ENCODE data around the gene KCNA2. TPM values are rescaled to one million over a fixed set of nuclear protein-coding genes. Genes with fewer than 3 reads are reported as not detected.

Gene KCNA2
- total and polyA plus RNA-seq, 2 of the 13 experiments (the other 11 are each of a cell fraction or from before 2014, with no cell fraction given), result not detected

GRCh38 chr1:110631836-110632620, 25.9 kb upstream of the KCNA2 start (continued):
- TF ChIP-seq, protein P1, sequence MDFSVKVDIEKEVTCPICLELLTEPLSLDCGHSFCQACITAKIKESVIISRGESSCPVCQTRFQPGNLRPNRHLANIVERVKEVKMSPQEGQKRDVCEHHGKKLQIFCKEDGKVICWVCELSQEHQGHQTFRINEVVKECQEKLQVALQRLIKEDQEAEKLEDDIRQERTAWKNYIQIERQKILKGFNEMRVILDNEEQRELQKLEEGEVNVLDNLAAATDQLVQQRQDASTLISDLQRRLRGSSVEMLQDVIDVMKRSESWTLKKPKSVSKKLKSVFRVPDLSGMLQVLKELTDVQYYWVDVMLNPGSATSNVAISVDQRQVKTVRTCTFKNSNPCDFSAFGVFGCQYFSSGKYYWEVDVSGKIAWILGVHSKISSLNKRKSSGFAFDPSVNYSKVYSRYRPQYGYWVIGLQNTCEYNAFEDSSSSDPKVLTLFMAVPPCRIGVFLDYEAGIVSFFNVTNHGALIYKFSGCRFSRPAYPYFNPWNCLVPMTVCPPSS (IDR thresholded peaks at IDR 0.05), result no peak

- Histone ChIP-seq H3K4me3 (replicated peaks in 1 of 3; ENCODE audit: insufficient read depth in 1 of 3, low read depth in 2 of 3, low read length in 3 of 3) (no peak overlapping the region), H3K4me2 (ENCODE audit: low read depth, low read length) (no peak overlapping the region), H3K9me3 (ENCODE audit: low read length) (no peaks in the 10 kb centered on the region), H2AFZ (ENCODE audit: low read length) (no peak overlapping the region), H4K20me1 (ENCODE audit: insufficient read depth, low read length) (no peaks in the 10 kb centered on the region), H3K27ac (ENCODE audit: extremely low read length, insufficient read depth, low read length) (no peak overlapping the region), H3K27me3 (ENCODE audit: control insufficient read depth in 1 of 2, insufficient read depth in 2 of 2, low read length in 2 of 2) (no peaks in the 10 kb centered on the region; a peak in 2 of 5 replicates), H3K4me1 (ENCODE audit: insufficient read depth, low read length) (no peaks in the 10 kb centered on the region), H3K36me3 (replicated peaks in 1 of 2; ENCODE audit: control insufficient read depth in 1 of 2, insufficient read depth in 2 of 2, low read length in 2 of 2) (no peaks in the 10 kb centered on the region), H3K9ac (ENCODE audit: insufficient read depth, low read depth, low read length) (no peak overlapping the region), H3K79me2 (ENCODE audit: insufficient read depth, low read length) (no peaks in the 10 kb centered on the region)
- BruUV-seq (replicated peaks), result no TSS peak
- 8% methylated on average over 13 of the region's 13 CpGs for whole genome bisulfite sequencing (ENCODE audit: low lambda C conversion rate)
- POLR2A ChIA-PET, result no interaction called here
- DNase-seq (ENCODE audit: low spot score), result peak; percentile 40
- ATAC-seq, result peak; percentile 99
- in situ Hi-C loops (cut with HindIII; ENCODE audit: extremely low pct_ligation_motif_present, low pct_unique_long_range_greater_than_20kb), result loop anchor here (5.0 kb wide), 1 partner anchor 136 kb away; no protein-coding TSS in a partner anchor
- intact Hi-C loops (cut with micrococcal nuclease; ENCODE audit: unreplicated experiment), result loop anchor here (1.0 kb wide), 2 partner anchors 135 to 152 kb away; no protein-coding TSS in a partner anchor
- CTCF ChIA-PET (ENCODE audit: low intra/inter-chr PET ratio, low total read pairs), result interaction anchor here (1.4 to 2.1 kb wide), 3 partner anchors 134 to 153 kb away, joined by 9 to 18 read pairs (median 10); no protein-coding TSS in a partner anchor
- FAIRE-seq, result peak; percentile 64
- TF ChIP-seq AKAP8 (CRISPR knock-in tag; IDR thresholded peaks at IDR 0.05) (no peak), NRL (CRISPR knock-in tag; IDR thresholded peaks at IDR 0.05; ENCODE audit: borderline replicate concordance) (no peak), CBX5 (CRISPR knock-in tag; IDR thresholded peaks at IDR 0.05; ENCODE audit: borderline replicate concordance) (no peak), KLF11 (CRISPR knock-in tag; IDR thresholded peaks at IDR 0.05) (no peak), MED1 (CRISPR knock-in tag; IDR thresholded peaks at IDR 0.05) (no peak), RAD21 (CRISPR knock-in tag; IDR thresholded peaks at IDR 0.05) (peak; percentile 55; the same call in 1 of the 2 replicates), ZNF800 (CRISPR knock-in tag; IDR thresholded peaks at IDR 0.05) (no peak), SOX5 (CRISPR knock-in tag; IDR thresholded peaks at IDR 0.05; ENCODE audit: borderline replicate concordance) (no peak), ZZZ3 (CRISPR knock-in tag; IDR thresholded peaks at IDR 0.05; ENCODE audit: borderline replicate concordance) (no peak), KDM2A (CRISPR knock-in tag; IDR thresholded peaks at IDR 0.05; ENCODE audit: borderline replicate concordance, low read depth) (0 out of 2 replicates have a peak, but pooled peaks have one; percentile 54), UBTF (CRISPR knock-in tag; IDR thresholded peaks at IDR 0.05) (no peak), DNMT3B (CRISPR knock-in tag; conservative IDR thresholded peaks at IDR 0.05) (no peak), ZBTB1 (CRISPR knock-in tag; IDR thresholded peaks at IDR 0.05; ENCODE audit: borderline replicate concordance) (no peak), SMC3 (IDR thresholded peaks at IDR 0.05; ENCODE audit: low read length) (peak; percentile 62)
Measured at GRCh38 chr1:110630839-110631663, 24.9 kb upstream of the KCNA2 start.
